Measurements from ENCODE around the gene ASCL2. TPM values are rescaled to one million over a fixed set of nuclear protein-coding genes. Genes with fewer than 3 reads are reported as not detected.

The ASCL2 gene
- 1.2 TPM in 1 of 2 replicates, not detected in the other for total RNA-seq

GRCh38 chr11:2270322-2271076 lies at the start of gene ASCL2:
Gene ASCL2 (minus strand): TSS chr11:2270588. CDS start chr11:2270332, 256 bp downstream.

GRCh38 chr11:2301631-2302305 lies 31.4 kb upstream of the ASCL2 start, which contains the start of the genes C11orf21 and TSPAN32:
Gene C11orf21 (minus strand): TSS chr11:2301918. CDS start chr11:2301808, 110 bp downstream.
Gene TSPAN32 (plus strand): TSS chr11:2302013. CDS start chr11:2302150, 137 bp downstream.

Other genes starting within 250 kb of the ASCL2 start
- gene IGF2, start 131.2 kb downstream of the ASCL2 start, total RNA-seq = 24.2 and 42.0 TPM in 2 replicates
- gene INS, start 109.4 kb downstream of the ASCL2 start, total RNA-seq = not detected in 2 replicates
- not detected in 2 replicates for gene TH, start 98.8 kb downstream of the ASCL2 start, total RNA-seq
- gene C11orf21, start 31.3 kb upstream of the ASCL2 start, total RNA-seq = not detected in 2 replicates
- gene TSPAN32, start 31.4 kb upstream of the ASCL2 start, total RNA-seq = 1.3 TPM in 1 of 2 replicates, not detected in the other
- gene CD81, start 106.7 kb upstream of the ASCL2 start, total RNA-seq = 339 and 599 TPM in 2 replicates
- gene TSSC4, start 130.2 kb upstream of the ASCL2 start, total RNA-seq = 33.9 and 45.5 TPM in 2 replicates
- gene TRPM5, start 173.9 kb upstream of the ASCL2 start, total RNA-seq = not detected in 2 replicates
- 0.13 TPM in 1 of 2 replicates, not detected in the other for gene KCNQ1, start 174.4 kb upstream of the ASCL2 start, total RNA-seq

Measured in epithelial cell of alveolus of lung (primary cell).